ENCODE results near the gene AFMID. TPM values are rescaled to one million over a fixed set of nuclear protein-coding genes. Genes with fewer than 3 reads are reported as not detected.

Gene AFMID
- polyA plus RNA-seq, 1 donor, result 36.7 TPM

DNA sequence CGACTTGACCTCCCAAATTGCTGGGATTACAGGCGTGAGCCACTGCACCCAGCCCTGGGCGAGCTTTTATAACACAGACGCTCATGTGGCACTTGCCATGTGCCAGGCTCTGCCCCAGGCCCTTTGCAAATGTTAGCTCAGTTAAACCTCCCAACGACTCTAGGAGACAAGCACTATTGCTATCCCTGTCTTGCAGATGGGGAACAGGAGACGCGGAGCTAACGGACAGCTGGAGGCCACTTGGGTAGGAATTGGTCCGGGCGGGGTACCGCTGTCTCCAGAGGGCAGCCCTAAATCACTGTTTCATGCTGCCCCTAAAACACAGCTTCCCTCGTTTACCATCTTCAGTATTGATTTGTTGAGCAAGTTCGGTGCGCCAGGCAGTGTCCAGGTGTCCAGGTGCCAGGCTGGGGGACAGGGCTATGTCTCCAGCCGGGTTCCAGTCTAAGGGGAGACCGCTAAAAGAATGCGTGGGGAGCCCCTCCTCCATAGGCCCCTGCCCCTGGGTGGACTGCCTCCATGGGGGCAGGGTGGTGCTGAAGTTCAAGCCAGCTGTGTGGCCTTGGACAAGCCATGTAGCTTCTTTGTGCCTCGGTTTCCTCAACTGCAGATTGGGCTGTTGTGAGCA is 68.0 kb downstream of the AFMID start:
- DNase-seq (ENCODE audit: low read depth), result no peak

DNA sequence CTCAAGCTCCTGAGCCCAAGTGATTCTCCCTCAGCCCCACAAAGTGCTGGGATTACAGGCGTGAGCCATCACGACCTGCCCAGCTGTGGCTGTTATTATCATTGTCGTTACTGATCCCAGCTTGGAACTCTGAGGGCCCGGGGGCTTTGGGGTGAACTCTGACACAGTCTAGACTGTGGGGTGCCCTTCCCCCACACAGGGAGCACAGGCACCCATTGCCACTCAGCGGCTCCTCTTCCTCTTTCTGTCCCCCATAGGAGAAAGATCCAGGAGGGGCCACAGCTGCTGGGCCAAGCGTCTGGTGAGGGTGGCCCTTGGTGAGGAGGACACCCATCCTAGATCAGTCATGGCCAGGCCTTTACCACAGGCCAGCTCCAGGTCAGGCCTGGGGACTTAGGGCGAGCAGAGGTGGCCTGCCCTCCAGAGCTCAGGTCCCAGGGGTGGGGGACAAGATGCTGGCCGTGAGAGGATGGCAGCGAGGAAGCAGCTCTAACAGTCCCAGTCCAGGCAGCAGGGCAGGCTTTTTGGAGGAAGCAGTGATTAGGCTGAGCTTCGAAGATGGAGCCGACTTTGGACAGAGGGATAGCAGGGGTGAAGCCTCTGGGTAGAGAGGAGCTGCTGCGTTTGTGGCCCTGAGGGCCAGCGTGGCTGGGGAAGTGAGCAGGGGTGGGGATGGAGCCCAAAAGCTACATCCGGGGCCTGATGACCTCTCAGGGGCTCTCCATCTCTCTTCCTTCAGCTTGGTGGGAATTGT is 69.0 kb downstream of the AFMID start:
- no peak for DNase-seq (ENCODE audit: low read depth)

DNA sequence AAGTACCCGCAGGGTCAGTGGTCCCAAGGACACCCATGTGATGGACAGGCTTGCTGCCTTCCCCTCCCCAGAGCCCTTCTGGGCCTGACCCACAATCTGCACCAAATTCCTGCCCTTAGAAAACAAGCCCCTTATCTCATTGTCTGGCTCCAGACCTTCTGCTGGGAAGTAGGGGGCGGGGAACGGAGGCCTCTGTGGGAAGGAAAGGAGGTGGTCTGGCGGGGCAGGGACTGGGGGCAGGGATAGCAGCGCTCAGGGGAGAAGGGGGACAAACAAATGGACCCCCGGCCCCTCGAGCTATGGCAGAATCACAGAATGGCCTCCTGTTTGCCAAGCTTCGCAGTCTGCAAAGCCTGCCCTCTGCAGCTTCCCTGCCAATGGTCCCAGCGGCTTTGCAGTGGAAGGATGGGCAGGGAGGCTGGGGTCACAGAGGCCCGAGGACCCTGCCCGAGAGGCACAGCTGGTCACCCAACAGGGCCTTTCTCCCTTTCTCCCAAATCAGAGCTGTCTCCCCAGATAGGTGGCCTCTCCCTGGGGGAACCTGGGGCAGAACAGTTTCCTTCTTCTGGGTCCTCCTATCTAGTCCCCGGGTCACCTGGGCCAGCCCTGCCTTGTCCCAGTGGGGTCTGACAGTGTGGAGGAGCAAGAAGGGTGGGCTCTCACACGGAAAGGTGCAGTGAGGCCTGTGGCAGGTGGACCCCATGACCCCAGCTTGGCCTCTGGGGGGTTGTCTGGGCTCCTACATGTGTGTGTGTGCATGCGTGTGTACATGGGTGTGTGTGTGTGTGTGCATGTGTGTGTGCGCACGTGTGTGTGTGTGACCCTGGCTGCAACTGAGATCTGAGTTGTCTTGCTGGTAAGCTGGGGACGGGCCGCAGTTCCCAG is 69.8 kb downstream of the AFMID start:
- no peak for DNase-seq (ENCODE audit: low read depth)

Other genes starting within 250 kb of the AFMID start
- gene TNRC6C, start 228.7 kb upstream of the AFMID start, polyA plus RNA-seq (ENCODE audit: insufficient read length), result 9.6 TPM
- 25.1 TPM for gene TMC6, start 58.6 kb upstream of the AFMID start, polyA plus RNA-seq (ENCODE audit: insufficient read length)
- gene TMC8, start 56.6 kb upstream of the AFMID start, polyA plus RNA-seq (ENCODE audit: insufficient read length), result 3.3 TPM
- 1.1 TPM for gene C17orf99, start 41.0 kb upstream of the AFMID start, polyA plus RNA-seq (ENCODE audit: insufficient read length)
- gene SYNGR2, start 18.8 kb upstream of the AFMID start, polyA plus RNA-seq (ENCODE audit: insufficient read length), result 105 TPM
- gene TK1, start 310 bp upstream of the AFMID start, polyA plus RNA-seq (ENCODE audit: insufficient read length), result 17.8 TPM
- gene BIRC5, start 26.9 kb downstream of the AFMID start, polyA plus RNA-seq (ENCODE audit: insufficient read length), result 12.2 TPM
- gene TMEM235, start 44.3 kb downstream of the AFMID start, polyA plus RNA-seq (ENCODE audit: insufficient read length), result not detected
- 6.2 TPM for gene SOCS3, start 172.7 kb downstream of the AFMID start, polyA plus RNA-seq (ENCODE audit: insufficient read length)
- 26.3 TPM for gene PGS1, start 191.3 kb downstream of the AFMID start, polyA plus RNA-seq (ENCODE audit: insufficient read length)

Data from forelimb muscle (tissue), 1 donor.